A549 (cell line): ENCODE measurements around the gene SEMA4D. TPM values are rescaled to one million over a fixed set of nuclear protein-coding genes. Genes with fewer than 3 reads are reported as not detected.

Experiments used
- ATAC-seq, 2 experiments: fragments of 200-7000 bp in 1 of 2; fragments of >200 bp in 1 of 2; cut with Nextera tagmentation in 1 of 2; cut with Tn5 transposase in 1 of 2; 3 replicates each; pipeline versions ENCODE4 v1.8.0 to v1.9.1; 2018 to 2020; ENCODE audit warnings: mild to moderate bottlenecking in 1 of 2, moderate library complexity in 1 of 2
- CTCF ChIA-PET: fragments of 300-600 bp; sonication (Branson Sonifier 250); formaldehyde crosslinking; extraction: SDS; loops from one replicate; lab custom pipeline; 2021; ENCODE audit warnings: antibody characterized with exemption, inconsistent platforms; lab: Yijun Ruan, JAX
- POLR2A ChIA-PET: fragments of 350-600 bp; formaldehyde crosslinking; extraction: SDS; loops from one replicate; lab custom pipeline; 2021; ENCODE audit warnings: antibody characterized with exemption, inconsistent platforms; lab: Yijun Ruan, JAX
- DNase-seq, 2 experiments: peaks; one replicate each; pipeline versions ENCODE4 v3.0.0 to v3.0.0-alpha.2; 2011 to 2016; ENCODE audit warnings: low read depth in 1 of 2, low spot score in 1 of 2
- FAIRE-seq: peaks from 2 replicates; lab custom pipeline; 2011; peaks lifted over from hg19 to GRCh38; lab: Jason Lieb, UNC
- H3K27ac ChIP-seq, 2 experiments: fragments of >200 bp; sonication (Bioruptor Twin); formaldehyde crosslinking; 3 replicates each; pipeline ENCODE4 v1.5.1; 2016 to 2017
- H3K4me1 ChIP-seq: fragments of >200 bp; sonication (Bioruptor Twin); formaldehyde crosslinking; 3 replicates; pipeline ENCODE4 v1.6.1; 2016
- H3K4me2 ChIP-seq: fragments of >200 bp; sonication (Bioruptor Twin); formaldehyde crosslinking; 3 replicates; pipeline ENCODE4 v1.6.1; 2016
- H3K4me3 ChIP-seq: fragments of >200 bp; sonication (Bioruptor Twin); formaldehyde crosslinking; 3 replicates; pipeline ENCODE4 v1.5.1; 2016
- H3K9me3 ChIP-seq: fragments of >200 bp; sonication (Bioruptor Twin); formaldehyde crosslinking; 3 replicates; pipeline ENCODE4 v1.6.1; 2016
- CHD2 ChIP-seq: fragments of 150-350 bp; IDR thresholded peaks from 2 replicates; pipeline ENCODE4 v1.6.1; 2014; ENCODE audit warnings: low read length; ENCODE audit not compliant: partially characterized antibody
- CTCF ChIP-seq: fragments of >200 bp; sonication (Bioruptor Twin); formaldehyde crosslinking; IDR thresholded peaks from 3 replicates; pipeline ENCODE4 v1.5.1; 2016
- E2F6 ChIP-seq: IDR thresholded peaks from 2 replicates; pipeline ENCODE4 v1.6.1; 2012; ENCODE audit warnings: low read depth, borderline replicate concordance
- EHMT2 ChIP-seq: fragments of 200-600 bp; sonication (generic); IDR thresholded peaks from 2 replicates; pipeline ENCODE4 v1.6.1; 2016; ENCODE audit warnings: antibody characterized with exemption, low read depth, mild to moderate bottlenecking, moderate library complexity
- ELK1 ChIP-seq: fragments of 150-350 bp; IDR thresholded peaks from 2 replicates; pipeline ENCODE4 v1.6.1; 2014; ENCODE audit warnings: low read depth, mild to moderate bottlenecking, low read length
- EP300 ChIP-seq, 2 experiments: fragments of >200 bp; sonication (Bioruptor Twin); formaldehyde crosslinking; IDR thresholded peaks; 2 replicates in 1 of 2; 3 replicates in 1 of 2; pipeline ENCODE4 v1.6.1; 2016 to 2017
- FOSB ChIP-seq: fragments of 250-450 bp; sonication (Bioruptor Pico); IDR thresholded peaks from 2 replicates; pipeline ENCODE4 v1.5.0; 2020; ENCODE audit warnings: mild to moderate bottlenecking, moderate library complexity
- FOSL2 ChIP-seq, 2 experiments: fragments of 450-650 bp in 1 of 2; fragments of >200 bp in 1 of 2; sonication (Bioruptor Twin) in 1 of 2; formaldehyde crosslinking; IDR thresholded peaks; 2 replicates each; pipeline versions ENCODE4 v1.5.0 to v1.6.1; 2016 to 2020; ENCODE audit warnings: mild to moderate bottlenecking in 1 of 2, moderate library complexity in 1 of 2
- FOXS1 ChIP-seq: fragments of 250-450 bp; sonication (Bioruptor Pico); IDR thresholded peaks from 2 replicates; pipeline ENCODE4 v1.5.0; 2020; ENCODE audit warnings: mild to moderate bottlenecking, moderate library complexity
- GATA3 ChIP-seq: IDR thresholded peaks from 2 replicates; pipeline ENCODE4 v1.6.1; 2012; ENCODE audit warnings: borderline replicate concordance
- HEYL ChIP-seq: fragments of 250-450 bp; sonication (Bioruptor Pico); IDR thresholded peaks from 2 replicates; pipeline ENCODE4 v1.8.0; 2021; ENCODE audit warnings: mild to moderate bottlenecking, moderate library complexity
- HOXA7 ChIP-seq: fragments of 250-450 bp; sonication (Bioruptor Pico); IDR thresholded peaks from 2 replicates; pipeline ENCODE4 v1.5.0; 2020; ENCODE audit warnings: mild to moderate bottlenecking, moderate library complexity
- HOXB13 ChIP-seq: fragments of 250-450 bp; sonication (Bioruptor Pico); IDR thresholded peaks from 2 replicates; pipeline ENCODE4 v1.5.0; 2020; ENCODE audit warnings: low read depth, mild to moderate bottlenecking, moderate library complexity
- HOXB5 ChIP-seq: fragments of 250-450 bp; sonication (Bioruptor Pico); IDR thresholded peaks from 2 replicates; pipeline ENCODE4 v1.5.0; 2020; ENCODE audit warnings: mild to moderate bottlenecking, moderate library complexity
- JUN ChIP-seq, 2 experiments: fragments of >200 bp; sonication (Bioruptor Twin); formaldehyde crosslinking; IDR thresholded peaks; 2 replicates in 1 of 2; 3 replicates in 1 of 2; pipeline ENCODE4 v1.6.1; 2016 to 2017
- JUNB ChIP-seq: fragments of >200 bp; sonication (Bioruptor Twin); formaldehyde crosslinking; IDR thresholded peaks from 2 replicates; pipeline ENCODE4 v1.6.1; 2016
- MAX ChIP-seq: IDR thresholded peaks from 2 replicates; pipeline ENCODE4 v1.6.1; 2012
- MAZ ChIP-seq: fragments of 150-350 bp; IDR thresholded peaks from 2 replicates; pipeline ENCODE4 v1.6.1; 2014; ENCODE audit warnings: antibody characterized with exemption, low read depth, low read length, borderline replicate concordance
- RCOR1 ChIP-seq: fragments of 150-350 bp; IDR thresholded peaks from 2 replicates; pipeline ENCODE4 v1.6.1; 2014; ENCODE audit warnings: antibody characterized with exemption, low read length, low read depth
- RNF2 ChIP-seq: fragments of 200-600 bp; sonication (generic); IDR thresholded peaks from 2 replicates; pipeline ENCODE4 v1.6.1; 2016; ENCODE audit warnings: low read depth, mild to moderate bottlenecking, antibody characterized with exemption, moderate library complexity, borderline replicate concordance
- SMC3 ChIP-seq: fragments of >200 bp; sonication (Bioruptor Twin); formaldehyde crosslinking; IDR thresholded peaks from 3 replicates; pipeline ENCODE4 v1.6.1; 2018; ENCODE audit warnings: inconsistent platforms
- TFCP2L1 ChIP-seq: fragments of 250-450 bp; sonication (Bioruptor Pico); IDR thresholded peaks from 2 replicates; pipeline ENCODE4 v1.5.0; 2021; ENCODE audit warnings: mild to moderate bottlenecking
- ZNF302 ChIP-seq: fragments of 250-450 bp; sonication (Bioruptor Pico); IDR thresholded peaks from 2 replicates; pipeline ENCODE4 v1.9.0; 2021; ENCODE audit warnings: inconsistent platforms, mild to moderate bottlenecking, moderate library complexity
- WGBS: methylation state at CpG from one replicate; pipeline ENCODE4 v1.1.6; 2017; ENCODE audit errors: missing lambda C conversion rate; 5-methylcytosine and 5-hydroxymethylcytosine counted together
- polyA plus RNA-seq, 4 experiments: library from polyadenylated mRNA; depleted of rRNA in 3 of 4; stranded (reverse); fragments of >200 nt; fragmentation: RNase III in 1 of 4; extraction: RNeasy Plus Mini Kit Qiagen cat#74134 plus additional on column Dnase treatment in 1 of 4; gene quantifications; 2 replicates in 3 of 4; 3 replicates in 1 of 4; pipeline ENCODE4 v1.2.3, GENCODE V29; 2011 to 2017

Gene SEMA4D
- polyA plus RNA-seq, 2 of the 4 experiments (the other 2 are of a cell fraction) = 5.3 to 7.2 TPM

GRCh38 chr9:89466451-89467277 is 31.2 kb downstream of the SEMA4D start (continued):
- no peak for TF ChIP-seq RNF2

- ChIA-PET POLR2A (no interaction called here), CTCF (interaction anchor here (1.2 to 1.4 kb wide), 2 partner anchors 9 to 19 kb away, joined by 3 to 4 read pairs; no protein-coding TSS in a partner anchor)
- WGBS = 81% methylated on average over 10 of the region's 10 CpGs
- FAIRE-seq (no peak), ATAC-seq (no peak), DNase-seq (no peak)
- Histone ChIP-seq H3K4me1 (no peaks in the 10 kb centered on the region), H3K9me3 (no peaks in the 10 kb centered on the region), H3K4me3 (no peak overlapping the region), H3K4me2 (no peak overlapping the region), H3K27ac (no peak overlapping the region)
- no peak for TF ChIP-seq JUN (IDR thresholded peaks at IDR 0.05)
- TF ChIP-seq E2F6 = no peak
- TF ChIP-seq ELK1 = no peak
Observed at GRCh38 chr9:89465726-89466308, 32.1 kb downstream of the SEMA4D start.

- POLR2A ChIA-PET = no interaction called here
- Histone ChIP-seq H3K27ac (no peak overlapping the region), H3K4me3 (no peak overlapping the region), H3K9me3 (no peaks in the 10 kb centered on the region), H3K4me1 (no peaks in the 10 kb centered on the region), H3K4me2 (no peak overlapping the region)
- CTCF ChIA-PET = interaction anchor here (1.2 to 1.4 kb wide), 2 partner anchors 9 to 20 kb away, joined by 3 to 4 read pairs; no protein-coding TSS in a partner anchor
- DNase-seq (no peak), ATAC-seq (no peak), FAIRE-seq (no peak)
- 89% methylated on average over 6 of the region's 7 CpGs for WGBS
- no peak for TF ChIP-seq CHD2
- no peak for TF ChIP-seq FOSB (CRISPR knock-in tag)
- no peak for TF ChIP-seq HOXA7 (CRISPR knock-in tag)
- TF ChIP-seq SMC3 = no peak
Observed at GRCh38 chr9:89465001-89465451, 32.9 kb downstream of the SEMA4D start.

- H3K4me2 ChIP-seq = no peak overlapping the region
- no peaks in the 10 kb centered on the region for H3K9me3 ChIP-seq
- H3K27ac ChIP-seq = no peak overlapping the region
- no peak overlapping the region for H3K4me3 ChIP-seq
- FAIRE-seq (no peak), ATAC-seq (no peak), DNase-seq (no peak)
- ChIA-PET CTCF (no interaction called here), POLR2A (no interaction called here)
- 76% methylated on average over 7 of the region's 7 CpGs for WGBS
- H3K4me1 ChIP-seq = no peaks in the 10 kb centered on the region
- no peak for TF ChIP-seq JUNB
- no peak for TF ChIP-seq RNF2
- no peak for TF ChIP-seq EP300 (IDR thresholded peaks at IDR 0.05)
- no peak for TF ChIP-seq HEYL (CRISPR knock-in tag)
- no peak for TF ChIP-seq MAX
- no peak for TF ChIP-seq ZNF302 (CRISPR knock-in tag)
- TF ChIP-seq FOXS1 (CRISPR knock-in tag) = no peak
- TF ChIP-seq MAZ = no peak
- no peak for TF ChIP-seq E2F6
- no peak for TF ChIP-seq FOSL2 (IDR thresholded peaks at IDR 0.05)
- no peak for TF ChIP-seq FOSL2 (CRISPR knock-in tag; IDR thresholded peaks at IDR 0.05)
- TF ChIP-seq CHD2 = no peak
- TF ChIP-seq GATA3 = no peak
- no peak for TF ChIP-seq EHMT2
- no peak for TF ChIP-seq HOXB13
- TF ChIP-seq TFCP2L1 (CRISPR knock-in tag) = no peak
- no peak for TF ChIP-seq HOXB5 (CRISPR knock-in tag)
- no peak for TF ChIP-seq CTCF
- TF ChIP-seq RCOR1 = no peak
Observed at GRCh38 chr9:89464300-89464901, 33.5 kb downstream of the SEMA4D start.
